Calu3 (cell line): Measurements from ENCODE around the gene RNF151. TPM values are rescaled to one million over a fixed set of nuclear protein-coding genes. Genes with fewer than 3 reads are reported as not detected.

Experiments
- BruUV-seq: library from RNA; stranded (reverse); fragments of 400-500 nt; replicated peaks from 2 replicates; lab custom pipeline; 2021; lab: Mats Ljungman, UMichigan
- CTCF ChIA-PET: fragments of 300-600 bp; sonication (Branson Sonifier 250); formaldehyde crosslinking; loops from one replicate; lab custom pipeline; 2022; ENCODE audit warnings: antibody characterized with exemption; lab: Charles Lee
- DNase-seq: peaks from one replicate; pipeline ENCODE4 v3.0.0; 2022
- H3K27ac Mint-ChIP-seq: one replicate; pipeline ENCODE4 v1.8.0; 2022; ENCODE audit warnings: mixed read lengths; ENCODE audit not compliant: unreplicated experiment
- H3K27me3 Mint-ChIP-seq: one replicate; pipeline ENCODE4 v1.8.0; 2022; ENCODE audit warnings: mixed read lengths; ENCODE audit not compliant: unreplicated experiment
- H3K36me3 Mint-ChIP-seq: one replicate; pipeline ENCODE4 v1.8.0; 2022; ENCODE audit warnings: mild to moderate bottlenecking, moderate library complexity, mixed read lengths; ENCODE audit not compliant: insufficient read depth, unreplicated experiment
- H3K4me1 Mint-ChIP-seq: one replicate; pipeline ENCODE4 v1.8.0; 2022; ENCODE audit warnings: mild to moderate bottlenecking, low read depth, mixed read lengths; ENCODE audit not compliant: unreplicated experiment
- H3K4me3 Mint-ChIP-seq: one replicate; pipeline ENCODE4 v1.8.0; 2022; ENCODE audit warnings: mild to moderate bottlenecking, low read depth, moderate library complexity, mixed read lengths; ENCODE audit not compliant: unreplicated experiment
- H3K9me3 Mint-ChIP-seq: one replicate; pipeline ENCODE4 v1.8.0; 2022; ENCODE audit warnings: low read depth, mixed read lengths; ENCODE audit not compliant: unreplicated experiment
- CTCF ChIP-seq: fragments of 200-600 bp; IDR thresholded peaks from one replicate; pipeline ENCODE4 v1.8.0; 2022; ENCODE audit warnings: antibody characterized with exemption; ENCODE audit not compliant: unreplicated experiment
- intact Hi-C: fragments of 100-400 bp; cut with micrococcal nuclease; formaldehyde crosslinking; loops from one replicate; pipeline ENCODE4 v1.10.0; 2022; ENCODE audit not compliant: unreplicated experiment
- total RNA-seq: library from RNA; stranded (reverse); gene quantifications from 2 replicates; pipeline ENCODE4 v1.2.3, GENCODE V29; 2022

Gene RNF151
- total RNA-seq, 1 experiment from 2014 or later, result not detected

GRCh38 chr16:1923299-1924034 is 43.2 kb upstream of the RNF151 start:
- no peak overlapping the region for H3K4me3 Mint-ChIP-seq
- DNase-seq, result peak; percentile 60
- H3K27me3 Mint-ChIP-seq, result peaks cover 69% of the 10 kb centered on the region
- peaks cover 10% of the 10 kb centered on the region for H3K36me3 Mint-ChIP-seq
- peak; percentile 22 for TF ChIP-seq CTCF
- no peak overlapping the region for H3K27ac Mint-ChIP-seq
- peaks cover 23% of the 10 kb centered on the region for H3K4me1 Mint-ChIP-seq
- H3K9me3 Mint-ChIP-seq, result no peaks in the 10 kb centered on the region
- intact Hi-C loops, result no loop called here
- CTCF ChIA-PET, result interaction anchor here (0.5 to 1.8 kb wide), 7 partner anchors 17 to 60 kb away, joined by 3 to 6 read pairs (median 3); no protein-coding TSS in a partner anchor
- no TSS peak for BruUV-seq

GRCh38 chr16:1924095-1924494 is 42.6 kb upstream of the RNF151 start:
- H3K4me1 Mint-ChIP-seq, result peaks cover 23% of the 10 kb centered on the region
- BruUV-seq, result no TSS peak
- peaks cover 10% of the 10 kb centered on the region for H3K36me3 Mint-ChIP-seq
- peaks cover 63% of the 10 kb centered on the region for H3K27me3 Mint-ChIP-seq
- no peaks in the 10 kb centered on the region for H3K9me3 Mint-ChIP-seq
- intact Hi-C loops, result no loop called here
- no peak for TF ChIP-seq CTCF
- no peak overlapping the region for H3K4me3 Mint-ChIP-seq
- H3K27ac Mint-ChIP-seq, result no peak overlapping the region
- no peak for DNase-seq
- CTCF ChIA-PET, result interaction anchor here (0.8 to 1.8 kb wide), 4 partner anchors 17 to 60 kb away, joined by 3 to 6 read pairs (median 4); no protein-coding TSS in a partner anchor

GRCh38 chr16:1926271-1926670 is 40.4 kb upstream of the RNF151 start:
- intact Hi-C loops, result no loop called here
- no peak for DNase-seq
- no peak for TF ChIP-seq CTCF
- Mint-ChIP-seq H3K36me3 (peaks cover 4% of the 10 kb centered on the region), H3K27me3 (peaks cover 41% of the 10 kb centered on the region), H3K9me3 (no peaks in the 10 kb centered on the region), H3K4me1 (peaks cover 14% of the 10 kb centered on the region), H3K27ac (no peak overlapping the region), H3K4me3 (no peak overlapping the region)
- CTCF ChIA-PET, result interaction anchor here (0.6 to 1.1 kb wide), 2 partner anchors 17 to 102 kb away, joined by 3 to 4 read pairs; partner anchors contain the start of gene MSRB1
- no TSS peak for BruUV-seq

- Mint-ChIP-seq H3K36me3 (no peaks in the 10 kb centered on the region), H3K4me3 (peak overlapping the region; percentile 28), H3K27ac (no peak overlapping the region), H3K27me3 (peaks cover 13% of the 10 kb centered on the region), H3K9me3 (no peaks in the 10 kb centered on the region), H3K4me1 (no peaks in the 10 kb centered on the region)
- BruUV-seq, result no TSS peak
- no peak for TF ChIP-seq CTCF
- CTCF ChIA-PET, result interaction anchor here (0.7 kb wide), 1 partner anchor 107 kb away, joined by 6 read pairs; no protein-coding TSS in a partner anchor
- no peak for DNase-seq
- intact Hi-C loops, result loop anchor here (2.0 kb wide), 1 partner anchor 66 kb away; no protein-coding TSS in a partner anchor
Observed at GRCh38 chr16:1929105-1929504, 37.6 kb upstream of the RNF151 start.
